MCF 10A (cell line): Measurements from ENCODE around the gene VAMP1. TPM values are rescaled to one million over a fixed set of nuclear protein-coding genes. Genes with fewer than 3 reads are reported as not detected.
"Not testable (repeated sequence)": the region's sequence is repeated elsewhere in the genome, so short reads cannot be mapped to it uniquely, and the experiment has no call there.

ENCODE experiments used
- BruUV-seq: library from RNA; stranded (reverse); fragments of 400-500 nt; replicated peaks from 2 replicates; lab custom pipeline; 2021; lab: Mats Ljungman, UMichigan
- CTCF ChIA-PET: fragments of 300-600 bp; sonication (Branson Sonifier 250); formaldehyde crosslinking; extraction: SDS; loops from one replicate; lab custom pipeline; 2021; ENCODE audit warnings: antibody characterized with exemption, inconsistent platforms; lab: Yijun Ruan, JAX
- POLR2A ChIA-PET: fragments of 300-600, 350-650 bp; sonication (Branson Sonifier 250); formaldehyde crosslinking; extraction: SDS; loops from one replicate; lab custom pipeline; 2020; ENCODE audit warnings: antibody characterized with exemption, inconsistent platforms; lab: Yijun Ruan, JAX
- DNase-seq: peaks from one replicate; pipeline ENCODE4 v3.0.0-alpha.2; 2018; ENCODE audit not compliant: unreplicated experiment
- H3K27ac Mint-ChIP-seq: one replicate; pipeline ENCODE4 v1.8.0; 2022; ENCODE audit warnings: mild to moderate bottlenecking, low read depth, mixed read lengths; ENCODE audit not compliant: unreplicated experiment
- H3K27me3 Mint-ChIP-seq: one replicate; pipeline ENCODE4 v1.8.0; 2022; ENCODE audit warnings: mixed read lengths; ENCODE audit not compliant: insufficient read depth, unreplicated experiment
- H3K36me3 Mint-ChIP-seq: one replicate; pipeline ENCODE4 v1.8.0; 2022; ENCODE audit warnings: mild to moderate bottlenecking, moderate library complexity, mixed read lengths; ENCODE audit not compliant: insufficient read depth, unreplicated experiment
- H3K4me1 Mint-ChIP-seq: one replicate; pipeline ENCODE4 v1.8.0; 2022; ENCODE audit warnings: mixed read lengths; ENCODE audit not compliant: insufficient read depth, unreplicated experiment
- H3K4me3 Mint-ChIP-seq: one replicate; pipeline ENCODE4 v1.8.0; 2022; ENCODE audit warnings: mild to moderate bottlenecking, moderate library complexity, mixed read lengths; ENCODE audit not compliant: unreplicated experiment
- H3K9me3 Mint-ChIP-seq: one replicate; pipeline ENCODE4 v1.8.0; 2022; ENCODE audit warnings: mixed read lengths; ENCODE audit not compliant: unreplicated experiment
- CTCF ChIP-seq: fragments of 200-600 bp; IDR thresholded peaks from one replicate; pipeline ENCODE4 v1.8.0; 2022; ENCODE audit warnings: antibody characterized with exemption, mild to moderate bottlenecking; ENCODE audit not compliant: unreplicated experiment
- intact Hi-C: fragments of 100-400 bp; cut with micrococcal nuclease; formaldehyde crosslinking; loops from 2 replicates; pipeline ENCODE4 v1.14.1; 2022
- total RNA-seq: library from RNA; stranded (reverse); gene quantifications from 2 replicates; pipeline ENCODE4 v1.2.3, GENCODE V29; 2022

VAMP1 gene
- total RNA-seq, 1 experiment from 2014 or later, result 2.9 TPM

- TF ChIP-seq CTCF, result no peak
- H3K27ac Mint-ChIP-seq, result peak overlapping the region; percentile 95
- peaks cover 8% of the 10 kb centered on the region for H3K4me1 Mint-ChIP-seq
- peak overlapping the region; percentile 43 for H3K4me3 Mint-ChIP-seq
- DNase-seq, result peak; percentile 6
- no peaks in the 10 kb centered on the region for H3K9me3 Mint-ChIP-seq
- peaks cover 36% of the 10 kb centered on the region for H3K36me3 Mint-ChIP-seq
- ChIA-PET CTCF (interaction anchor here (2.2 to 2.7 kb wide), 2 partner anchors 29 to 31 kb away, joined by 12 to 20 read pairs; no protein-coding TSS in a partner anchor), POLR2A (interaction anchor here (0.6 to 2.9 kb wide), 12 partner anchors 10 to 294 kb away, joined by 3 to 11 read pairs (median 5); partner anchors contain the start of genes GAPDH, MRPL51 and TAPBPL)
- intact Hi-C loops, result no loop called here
- no TSS peak for BruUV-seq
- H3K27me3 Mint-ChIP-seq, result no peaks in the 10 kb centered on the region
These were observed 36.9 kb upstream of the VAMP1 start for GRCh38 chr12:6507102-6507998.

GRCh38 chr12:6500466-6500865 lies 30.0 kb upstream of the VAMP1 start:
- BruUV-seq, result no TSS peak
- Mint-ChIP-seq H3K9me3 (no peaks in the 10 kb centered on the region), H3K4me3 (no peak overlapping the region), H3K27ac (no peak overlapping the region), H3K27me3 (no peaks in the 10 kb centered on the region), H3K4me1 (peaks cover 3% of the 10 kb centered on the region), H3K36me3 (peaks cover 14% of the 10 kb centered on the region)
- no peak for DNase-seq
- intact Hi-C loops, result no loop called here
- POLR2A ChIA-PET, result interaction anchor here (2.5 kb wide), 1 partner anchor 34 kb away, joined by 15 read pairs; the partner anchor contains the start of gene GAPDH
- TF ChIP-seq CTCF, result no peak
- CTCF ChIA-PET, result interaction anchor here (0.6 to 1.8 kb wide), 6 partner anchors 14 to 724 kb away, joined by 3 to 5 read pairs (median 3); no protein-coding TSS in a partner anchor

- H3K27ac Mint-ChIP-seq, BruUV-seq, DNase-seq, H3K27me3 Mint-ChIP-seq, intact Hi-C loops, H3K4me3 Mint-ChIP-seq, H3K9me3 Mint-ChIP-seq: not testable (repeated sequence)
- CTCF ChIA-PET, result interaction anchor here (0.6 to 2.6 kb wide), 4 partner anchors 31 to 139 kb away, joined by 3 to 9 read pairs (median 6); no protein-coding TSS in a partner anchor
- POLR2A ChIA-PET, result interaction anchor here (0.6 to 1.5 kb wide), 3 partner anchors 9 to 27 kb away, joined by 4 to 5 read pairs (median 5); no protein-coding TSS in a partner anchor
- H3K36me3 Mint-ChIP-seq, result peaks cover 17% of the 10 kb centered on the region
- H3K4me1 Mint-ChIP-seq, result peaks cover 17% of the 10 kb centered on the region
These were observed 26.8 kb upstream of the VAMP1 start for GRCh38 chr12:6497291-6497690.

- TF ChIP-seq CTCF, result no peak
- no TSS peak for BruUV-seq
- H3K27ac Mint-ChIP-seq, result no peak overlapping the region
- H3K9me3 Mint-ChIP-seq, result no peaks in the 10 kb centered on the region
- intact Hi-C loops, result no loop called here
- ChIA-PET POLR2A (interaction anchor here (0.6 to 1.7 kb wide), 10 partner anchors 11 to 111 kb away, joined by 3 to 9 read pairs (median 6); partner anchors contain the start of genes GAPDH, LTBR and VAMP1), CTCF (interaction anchor here (0.6 to 2.6 kb wide), 12 partner anchors 19 to 341 kb away, joined by 3 to 9 read pairs (median 3); no protein-coding TSS in a partner anchor)
- H3K27me3 Mint-ChIP-seq, result no peaks in the 10 kb centered on the region
- H3K4me3 Mint-ChIP-seq, result peak overlapping the region; percentile 95
- DNase-seq, result peak; percentile 54
- H3K4me1 Mint-ChIP-seq, result peaks cover 21% of the 10 kb centered on the region
- H3K36me3 Mint-ChIP-seq, result peaks cover 26% of the 10 kb centered on the region
These were observed 24.5 kb upstream of the VAMP1 start for GRCh38 chr12:6494968-6495367.
